Neutrophil (primary cell): ENCODE results near the gene NSMCE1.
"Not testable (repeated sequence)": the region's sequence is repeated elsewhere in the genome, so short reads cannot be mapped to it uniquely, and the experiment has no call there.

Experiments
- H3K27ac ChIP-seq: fragments of 200-600 bp; sonication (generic); 2 replicates; pipeline ENCODE4 v1.5.1; 2016; ENCODE audit warnings: mild to moderate bottlenecking, moderate library complexity
- H3K27me3 ChIP-seq: fragments of 200-600 bp; sonication (generic); 2 replicates; pipeline ENCODE4 v1.6.0; 2016; ENCODE audit warnings: mild to moderate bottlenecking
- H3K36me3 ChIP-seq: fragments of 200-600 bp; sonication (generic); 2 replicates; pipeline ENCODE4 v1.5.1; 2017
- H3K4me1 ChIP-seq, 2 experiments: fragments of 200-600 bp in 1 of 2; sonication (generic) in 1 of 2; 1 replicate in 1 of 2; 2 replicates in 1 of 2; pipeline versions ENCODE4 v1.5.1 to v1.6.1; 2013 to 2016; ENCODE audit warnings: low read depth in 1 of 2, low read length in 1 of 2, mild to moderate bottlenecking in 1 of 2, moderate library complexity in 1 of 2; ENCODE audit not compliant: control insufficient read depth in 1 of 2, insufficient read depth in 1 of 2
- H3K4me3 ChIP-seq, 2 experiments: fragments of 200-600 bp in 1 of 2; sonication (generic) in 1 of 2; 1 replicate in 1 of 2; 2 replicates in 1 of 2; pipeline ENCODE4 v1.5.1; 2013 to 2016; ENCODE audit warnings: low read depth in 1 of 2, low read length in 1 of 2, mild to moderate bottlenecking in 1 of 2, moderate library complexity in 1 of 2
- H3K9me3 ChIP-seq: fragments of 200-600 bp; sonication (generic); 2 replicates; pipeline ENCODE4 v1.5.1; 2016
- CTCF ChIP-seq: fragments of 200-600 bp; sonication (generic); IDR thresholded peaks from 2 replicates; pipeline ENCODE4 v1.5.1; 2016; ENCODE audit warnings: antibody characterized with exemption

The NSMCE1 gene

GRCh38 chr16:27211026-27211425 lies 57.5 kb downstream of the NSMCE1 start:
- Histone ChIP-seq H3K27ac (no peak overlapping the region), H3K9me3 (no peaks in the 10 kb centered on the region), H3K4me3 (no peak overlapping the region), H3K4me1 (no peaks in the 10 kb centered on the region), H3K27me3 (no peaks in the 10 kb centered on the region), H3K36me3 (peaks cover 34% of the 10 kb centered on the region)
- TF ChIP-seq CTCF = no peak

- no peak for TF ChIP-seq CTCF
- H3K36me3 ChIP-seq = peaks cover 26% of the 10 kb centered on the region
- H3K4me1 ChIP-seq = no peaks in the 10 kb centered on the region
- no peaks in the 10 kb centered on the region for H3K9me3 ChIP-seq
- H3K27me3 ChIP-seq = no peaks in the 10 kb centered on the region
- no peak overlapping the region for H3K4me3 ChIP-seq
- H3K27ac ChIP-seq = no peak overlapping the region
These were observed 58.4 kb downstream of the NSMCE1 start for GRCh38 chr16:27210174-27210573.

- H3K27me3 ChIP-seq = no peaks in the 10 kb centered on the region
- H3K36me3 ChIP-seq = peaks cover 20% of the 10 kb centered on the region
- no peak overlapping the region for H3K27ac ChIP-seq
- peaks cover under 1 to 3% of the 10 kb centered on the region in 2 experiments for H3K4me1 ChIP-seq
- H3K4me3 ChIP-seq = no peak overlapping the region
- no peak for TF ChIP-seq CTCF
- no peaks in the 10 kb centered on the region for H3K9me3 ChIP-seq
These were observed 59.0 kb downstream of the NSMCE1 start for GRCh38 chr16:27209591-27209990.

GRCh38 chr16:27208796-27209195 lies 59.8 kb downstream of the NSMCE1 start:
- TF ChIP-seq CTCF = no peak
- H3K4me3 ChIP-seq = no peak overlapping the region

GRCh38 chr16:27208081-27208680 lies 60.4 kb downstream of the NSMCE1 start:
- Histone ChIP-seq H3K27ac (no peak overlapping the region), H3K36me3 (peaks cover 15% of the 10 kb centered on the region), H3K4me3 (no peak overlapping the region), H3K4me1 (peaks cover 10 to 11% of the 10 kb centered on the region in 2 experiments), H3K9me3 (no peaks in the 10 kb centered on the region), H3K27me3 (no peaks in the 10 kb centered on the region)
- TF ChIP-seq CTCF = no peak

More at GRCh38 chr16:27208796-27209195, 59.8 kb downstream of the NSMCE1 start:
- no peak overlapping the region for H3K27ac ChIP-seq
- peaks cover 15% of the 10 kb centered on the region for H3K36me3 ChIP-seq
- H3K27me3 ChIP-seq = no peaks in the 10 kb centered on the region
- H3K4me1 ChIP-seq = peaks cover 8 to 10% of the 10 kb centered on the region in 2 experiments
- H3K9me3 ChIP-seq = no peaks in the 10 kb centered on the region

- H3K4me1 ChIP-seq = peaks cover 16 to 17% of the 10 kb centered on the region in 2 experiments
- not testable (repeated sequence) for H3K4me3 ChIP-seq, H3K27ac ChIP-seq, H3K27me3 ChIP-seq, H3K9me3 ChIP-seq
- H3K36me3 ChIP-seq = peaks cover 15% of the 10 kb centered on the region
These were observed 61.5 kb downstream of the NSMCE1 start for GRCh38 chr16:27207121-27207520.
